ENCODE data around the gene RNF121.

- TF ChIP-seq POLR2A (IDR thresholded peaks at IDR 0.05) (no peak), CTCF (IDR thresholded peaks at IDR 0.05) (no peak)
Observed at GRCh38 chr11:71914617-71915189, 14.1 kb upstream of the RNF121 start.
